ENCODE measurements around the gene FGL2.
"Not testable (repeated sequence)": the region's sequence is repeated elsewhere in the genome, so short reads cannot be mapped to it uniquely, and the experiment has no call there.

FGL2 gene

GRCh38 chr7:77216181-77216845 lies 16.7 kb upstream of the FGL2 start:
- DNase-seq (ENCODE audit: low read depth in 2 of 2): no peak

DNA sequence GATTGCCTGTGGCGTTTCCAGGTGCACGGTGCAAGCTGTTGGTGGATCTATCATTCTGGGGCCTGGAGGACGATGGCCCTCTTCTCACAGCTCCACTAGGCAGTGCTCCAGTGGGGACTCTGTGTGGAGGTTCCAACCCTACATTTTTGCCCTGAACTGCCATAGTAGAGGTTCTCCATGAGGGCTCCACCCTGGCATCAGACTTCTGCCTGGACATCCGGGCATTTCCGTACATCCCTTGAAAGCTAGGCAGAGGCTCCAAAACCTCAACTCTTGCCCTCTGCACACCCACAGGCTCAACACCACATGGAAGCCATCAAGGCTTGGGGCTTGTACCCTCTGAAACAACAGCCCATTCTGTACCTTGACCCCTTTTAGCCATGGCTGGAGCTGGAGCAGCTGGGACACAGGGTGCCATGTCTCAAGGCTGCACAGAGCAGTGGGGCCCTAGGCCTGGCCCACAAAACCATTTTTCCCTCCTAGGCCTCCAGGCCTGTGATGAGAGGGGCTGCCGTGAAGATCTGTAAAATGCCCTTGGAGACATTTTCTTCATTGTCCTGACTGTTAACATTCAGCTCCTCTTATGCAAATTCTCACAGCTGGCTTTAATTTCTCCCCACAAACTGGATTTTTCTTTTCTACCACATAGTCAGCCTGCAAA lies 10.0 kb upstream of the FGL2 start:
- no peak for DNase-seq (ENCODE audit: low read depth in 2 of 2)

DNA sequence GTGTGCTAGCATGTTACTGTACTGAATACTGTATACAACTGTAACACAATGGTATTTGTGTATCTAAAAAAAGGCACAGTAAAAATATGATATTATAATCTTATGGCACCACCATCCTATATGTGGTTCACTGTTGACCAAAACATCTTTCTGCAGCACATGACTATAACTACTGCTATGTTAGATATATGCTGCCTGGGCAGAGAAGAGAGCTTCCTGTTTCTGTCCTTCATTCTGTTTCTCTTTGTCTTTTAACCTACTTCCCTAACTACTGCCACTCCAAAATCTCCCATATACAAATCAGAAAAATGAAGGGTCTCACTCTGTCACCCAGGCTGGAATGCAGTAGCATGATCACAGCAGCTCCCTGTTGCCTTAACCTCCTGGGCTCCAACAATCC lies 8.8 kb upstream of the FGL2 start:
- no peak for DNase-seq (ENCODE audit: low read depth in 2 of 2)

DNA sequence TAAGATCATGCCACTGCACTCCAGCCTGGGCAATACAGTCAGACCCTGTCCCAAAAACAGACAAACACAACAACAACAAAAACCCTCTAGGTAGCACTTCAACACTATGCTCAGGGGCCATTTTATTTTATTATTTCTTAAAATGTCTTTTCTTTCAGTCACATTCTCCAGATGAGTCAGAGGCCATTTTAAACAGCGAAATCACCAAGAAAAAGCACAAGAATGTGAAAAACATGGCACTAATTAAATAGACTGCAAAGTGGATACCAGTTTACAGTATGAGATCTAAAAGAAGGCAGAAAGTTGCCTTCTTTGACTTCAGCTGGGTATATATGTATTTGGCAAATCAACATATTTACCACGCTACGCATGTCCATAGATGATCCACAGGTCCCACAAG lies 6.1 kb upstream of the FGL2 start:
- no peak for DNase-seq (ENCODE audit: low read depth in 2 of 2)

DNA sequence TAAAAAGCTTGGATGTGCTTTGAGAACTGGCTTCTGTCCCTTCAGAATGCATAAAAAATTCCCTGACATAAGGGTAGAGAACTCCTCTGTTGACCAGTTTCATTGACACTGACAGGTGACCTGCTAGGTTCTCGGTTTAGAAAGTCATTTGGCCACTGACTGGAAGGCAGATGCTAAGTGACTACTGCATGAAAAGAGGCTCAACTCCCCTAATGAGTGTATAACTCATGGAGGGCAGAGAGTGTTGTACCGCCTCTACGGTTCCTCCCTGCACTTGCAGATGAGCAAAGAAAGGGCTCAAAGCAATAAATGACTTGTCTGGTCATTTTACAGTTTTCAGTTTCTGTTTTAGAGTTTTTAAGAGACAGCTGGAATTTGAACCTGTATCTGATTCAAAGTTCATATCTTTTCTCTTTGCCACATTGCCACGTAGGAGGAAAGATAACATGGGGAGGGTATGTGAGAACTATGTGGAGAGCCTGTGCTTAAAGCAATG lies 2.9 kb upstream of the FGL2 start:
- DNase-seq (ENCODE audit: low read depth in 2 of 2): no peak

DNA sequence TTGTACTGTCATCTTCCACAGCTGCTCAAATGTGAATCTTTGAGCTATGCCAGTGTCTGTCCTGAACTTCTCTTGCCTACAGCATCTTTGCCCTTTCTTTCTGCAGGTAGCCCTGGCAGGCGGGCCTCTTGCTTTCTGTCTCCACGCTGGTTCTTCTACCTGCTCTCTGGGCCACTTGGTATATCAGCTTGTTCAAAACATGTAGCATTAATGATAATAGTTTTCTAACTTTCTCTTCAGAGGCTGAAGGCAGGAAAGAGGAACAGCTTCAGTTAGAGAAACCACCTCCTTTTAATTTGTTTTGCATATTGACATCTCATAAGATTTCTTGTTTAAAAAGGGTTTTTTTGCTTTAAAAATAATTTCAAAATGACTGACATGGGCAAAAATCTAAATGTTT lies 923 bp upstream of the FGL2 start:
- DNase-seq (ENCODE audit: low read depth in 2 of 2): no peak

DNA sequence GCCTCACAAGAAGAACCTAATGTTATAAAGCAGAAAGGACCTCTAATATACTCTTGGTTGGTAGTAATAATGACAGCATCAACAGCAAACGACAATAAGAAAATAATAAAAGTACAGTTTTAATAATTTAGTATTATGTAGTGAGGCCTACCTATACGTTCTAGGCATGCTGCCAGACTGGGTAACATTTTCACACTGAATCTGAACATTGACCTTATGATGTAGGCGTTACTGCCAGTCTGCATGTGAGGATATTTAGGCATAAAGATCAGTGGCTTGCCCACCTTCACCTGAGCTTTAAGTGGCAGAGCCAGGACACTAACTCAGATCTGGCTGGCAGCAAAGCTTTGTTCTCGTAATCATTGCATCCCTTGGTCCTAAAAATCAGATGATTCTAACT lies 2.5 kb downstream of the FGL2 start:
- DNase-seq (ENCODE audit: low read depth in 2 of 2): no peak

- no peak for DNase-seq (ENCODE audit: low read depth in 2 of 2)
Measured at GRCh38 chr7:77188731-77189437, 10.7 kb downstream of the FGL2 start.

GRCh38 chr7:77185866-77186265 lies 13.8 kb downstream of the FGL2 start:
- DNase-seq (ENCODE audit: low read depth in 2 of 2): no peak

GRCh38 chr7:77184990-77185389 lies 14.6 kb downstream of the FGL2 start:
- DNase-seq (ENCODE audit: low read depth in 2 of 2): no peak

- no peak for DNase-seq (ENCODE audit: low read depth in 2 of 2)
Measured at GRCh38 chr7:77184463-77184862, 15.2 kb downstream of the FGL2 start.

GRCh38 chr7:77182261-77182660 lies 17.4 kb downstream of the FGL2 start:
- no peak for DNase-seq (ENCODE audit: low read depth in 2 of 2)

DNA sequence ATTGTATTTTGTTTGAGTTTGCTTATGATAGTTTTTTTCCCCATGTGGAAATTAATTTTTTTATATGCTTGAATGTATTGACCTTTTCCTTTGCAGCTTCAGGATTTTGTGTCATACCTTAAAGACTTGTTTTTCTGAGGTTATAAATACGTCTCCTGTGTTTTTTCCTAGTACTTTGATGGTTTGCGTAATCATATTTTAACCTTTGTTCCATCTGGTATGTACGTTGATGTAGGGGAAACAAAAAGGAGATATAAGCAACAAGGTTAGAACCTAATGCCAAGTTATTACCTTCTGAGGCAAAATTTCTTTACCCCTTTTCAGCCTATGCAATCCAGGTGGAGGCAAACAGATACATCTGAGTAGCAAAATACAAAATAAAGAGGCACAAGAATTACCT lies 17.9 kb downstream of the FGL2 start:
- no peak for DNase-seq (ENCODE audit: low read depth in 2 of 2)

DNA sequence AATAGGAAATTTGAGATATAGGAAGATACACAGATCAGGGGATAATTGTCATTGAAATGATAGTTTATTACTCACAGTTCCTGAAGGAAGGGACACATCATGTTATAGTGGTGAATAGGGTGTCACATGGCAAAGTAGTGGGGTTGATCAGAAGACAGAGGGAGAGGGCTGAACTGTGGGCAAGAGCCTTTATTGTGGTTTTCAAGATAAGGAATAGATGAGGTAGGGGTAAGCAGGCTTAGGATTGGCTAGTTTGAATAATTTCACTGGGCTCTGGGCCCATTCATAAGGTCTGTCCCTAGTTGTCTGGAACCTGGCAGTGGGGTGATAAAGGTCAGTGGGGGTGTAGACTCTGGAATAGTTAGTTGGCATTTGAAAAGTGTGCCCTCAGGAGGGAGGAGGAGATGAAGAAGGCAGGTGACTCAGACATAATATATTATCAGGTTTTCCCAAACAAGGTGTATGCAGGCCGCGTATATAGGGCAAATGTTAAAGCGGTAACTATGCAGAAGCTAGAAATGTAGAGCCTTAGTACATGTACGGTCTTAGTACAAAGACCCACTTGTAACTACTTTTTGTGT lies 18.5 kb downstream of the FGL2 start:
- DNase-seq (ENCODE audit: low read depth in 2 of 2): no peak

GRCh38 chr7:77178024-77178423 lies 21.6 kb downstream of the FGL2 start:
- not testable (repeated sequence) for DNase-seq (ENCODE audit: low read depth in 2 of 2)

GRCh38 chr7:77177321-77177904 lies 22.2 kb downstream of the FGL2 start:
- not testable (repeated sequence) for DNase-seq (ENCODE audit: low read depth in 2 of 2)

GRCh38 chr7:77175274-77175800 lies 24.3 kb downstream of the FGL2 start:
- DNase-seq (ENCODE audit: low read depth in 2 of 2): not testable (repeated sequence)

DNA sequence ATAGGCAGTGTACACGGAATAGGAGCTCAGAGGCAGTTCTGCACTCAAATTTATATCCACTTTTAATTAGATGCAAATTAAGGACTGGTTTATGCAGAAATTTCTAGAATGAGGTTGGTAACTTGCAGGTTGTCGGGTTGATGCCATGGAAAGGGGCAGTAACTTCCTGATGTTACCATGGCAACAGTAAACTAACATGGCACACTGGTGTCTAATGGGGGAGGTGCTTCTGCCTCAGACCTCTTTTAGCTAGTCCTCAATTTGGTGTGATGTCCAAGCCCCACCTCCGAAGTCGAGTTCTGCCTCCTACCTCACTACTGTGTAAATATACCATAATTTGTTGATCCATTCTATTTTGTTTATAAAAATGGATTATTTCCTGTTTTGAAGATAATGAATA lies 25.2 kb downstream of the FGL2 start:
- DNase-seq (ENCODE audit: low read depth in 2 of 2): not testable (repeated sequence)

DNA sequence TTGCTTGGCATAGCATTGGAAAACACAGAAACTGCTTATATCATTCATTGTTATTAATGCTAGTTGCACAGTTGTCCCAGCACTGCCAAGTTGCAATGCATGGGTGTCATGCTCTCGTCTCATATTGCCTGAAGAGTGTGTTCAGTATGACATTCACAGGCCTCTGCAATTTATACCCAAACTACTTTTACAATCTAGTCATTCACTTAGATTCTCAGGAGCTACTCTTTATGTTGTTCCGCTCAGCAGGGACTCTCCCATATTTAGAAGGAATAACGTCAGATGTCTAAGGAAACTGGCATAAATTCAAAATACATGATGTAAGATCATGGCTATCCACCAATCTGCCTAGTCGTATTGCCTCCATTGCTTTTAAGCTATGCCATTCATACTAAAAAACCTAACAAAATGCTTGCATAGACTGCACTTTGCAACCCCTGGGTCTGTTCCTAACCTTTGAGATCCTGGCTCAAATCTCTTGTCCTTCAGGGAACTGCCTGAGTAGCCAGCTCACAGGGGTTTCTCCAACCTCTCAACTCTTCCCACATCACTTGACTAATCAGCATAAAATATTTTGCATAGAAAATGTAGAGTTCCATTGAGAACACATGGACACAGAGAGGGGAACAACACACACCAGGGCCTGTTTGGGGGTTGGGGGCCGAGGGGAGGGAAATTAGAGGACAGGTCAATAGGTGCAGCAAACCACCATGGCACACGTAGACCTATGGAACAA lies 27.0 kb downstream of the FGL2 start:
- not testable (repeated sequence) for DNase-seq (ENCODE audit: low read depth in 2 of 2)

DNA sequence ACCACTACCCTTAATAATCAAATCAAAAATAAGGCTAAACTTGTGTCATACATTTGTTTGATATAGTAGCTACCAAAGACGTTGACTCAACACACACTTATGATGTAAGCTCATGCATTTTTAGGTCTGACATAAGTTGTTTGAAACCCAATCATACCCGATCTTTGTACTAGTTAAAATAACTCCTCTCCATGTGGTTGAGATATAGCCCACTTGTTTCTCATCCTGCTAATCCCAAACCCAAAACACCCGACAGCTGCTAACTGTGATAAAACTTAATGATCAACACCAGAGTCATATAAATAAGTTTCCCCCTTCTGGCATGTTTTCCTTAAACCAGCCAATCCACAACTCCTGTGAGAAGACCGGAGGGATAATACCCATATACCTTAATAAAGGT lies 28.5 kb downstream of the FGL2 start:
- not testable (repeated sequence) for DNase-seq (ENCODE audit: low read depth in 2 of 2)

- DNase-seq (ENCODE audit: low read depth in 2 of 2): no peak
Measured at GRCh38 chr7:77157446-77157845, 42.2 kb downstream of the FGL2 start.

Measured in stimulated activated CD8-positive, alpha-beta memory T cell treated with anti-CD3 and anti-CD28 coated beads, Interleukin-7, amount 100 ng/mL, for 4 hours (primary cell).